A673 (cell line): Measurements from ENCODE around the gene LRRK1.

ENCODE experiments used
- CTCF ChIP-seq: fragments of 300-800, 200-600 bp; sonication (generic); conservative IDR thresholded peaks from 2 replicates; pipeline ENCODE4 v1.5.1; 2017; ENCODE audit warnings: low read depth, mild to moderate bottlenecking, antibody characterized with exemption, low read length, moderate library complexity, mixed read lengths
- EZH2 ChIP-seq: fragments of 200-600 bp; sonication (generic); IDR thresholded peaks from 2 replicates; pipeline ENCODE4 v1.6.1; 2017; ENCODE audit warnings: borderline replicate concordance, low read depth, mild to moderate bottlenecking, mixed read lengths, antibody characterized with exemption, low read length; ENCODE audit not compliant: poor library complexity, severe bottlenecking

GRCh38 chr15:100940767-100941379, 21.7 kb downstream of the LRRK1 start:
- no peak for TF ChIP-seq CTCF
- no peak for TF ChIP-seq EZH2
